ENCODE results near the gene WDR83.

- no peak for TF ChIP-seq EZH2 (IDR thresholded peaks at IDR 0.05; ENCODE audit: borderline replicate concordance)
- no peak for TF ChIP-seq CTCF (IDR thresholded peaks at IDR 0.05; ENCODE audit: poor library complexity)
These were observed 38.6 kb downstream of the WDR83 start for GRCh38 chr19:12705169-12705568.

All from hepatocyte (in vitro differentiated cells).